ENCODE measurements around the gene FOXL1.

FOXL1 gene

GRCh38 chr16:86625029-86625428, 46.7 kb downstream of the FOXL1 start:
- Mint-ChIP-seq H3K9me3 (no peaks in the 10 kb centered on the region), H3K4me3 (no peak overlapping the region), H3K4me1 (peaks cover 32% of the 10 kb centered on the region), H3K27ac (no peak overlapping the region), H3K27me3 (ENCODE audit: low read depth, poor library complexity) (peaks cover 15% of the 10 kb centered on the region), H3K36me3 (ENCODE audit: low read depth) (no peaks in the 10 kb centered on the region)
- no peak for DNase-seq
- TF ChIP-seq CTCF (IDR thresholded peaks at IDR 0.05), result no peak

GRCh38 chr16:86625821-86626220, 47.5 kb downstream of the FOXL1 start:
- Mint-ChIP-seq H3K4me3 (no peak overlapping the region), H3K4me1 (peaks cover 39% of the 10 kb centered on the region), H3K36me3 (ENCODE audit: low read depth) (no peaks in the 10 kb centered on the region), H3K27me3 (ENCODE audit: low read depth, poor library complexity) (peaks cover 15% of the 10 kb centered on the region), H3K9me3 (no peaks in the 10 kb centered on the region), H3K27ac (no peak overlapping the region)
- DNase-seq, result no peak
- no peak for TF ChIP-seq CTCF (IDR thresholded peaks at IDR 0.05)

GRCh38 chr16:86626284-86626683, 47.9 kb downstream of the FOXL1 start:
- Mint-ChIP-seq H3K4me1 (peaks cover 44% of the 10 kb centered on the region), H3K4me3 (no peak overlapping the region), H3K36me3 (ENCODE audit: low read depth) (no peaks in the 10 kb centered on the region), H3K27me3 (ENCODE audit: low read depth, poor library complexity) (peaks cover 19% of the 10 kb centered on the region), H3K27ac (no peak overlapping the region), H3K9me3 (no peaks in the 10 kb centered on the region)
- no peak for DNase-seq
- no peak for TF ChIP-seq CTCF (IDR thresholded peaks at IDR 0.05)

- TF ChIP-seq CTCF (IDR thresholded peaks at IDR 0.05), result no peak
- Mint-ChIP-seq H3K4me3 (no peak overlapping the region), H3K27ac (no peak overlapping the region), H3K36me3 (ENCODE audit: low read depth) (no peaks in the 10 kb centered on the region), H3K27me3 (ENCODE audit: low read depth, poor library complexity) (peaks cover 22% of the 10 kb centered on the region), H3K4me1 (peaks cover 50% of the 10 kb centered on the region), H3K9me3 (no peaks in the 10 kb centered on the region)
- DNase-seq, result no peak
These were observed 48.6 kb downstream of the FOXL1 start for GRCh38 chr16:86626966-86627365.

GRCh38 chr16:86628614-86629013, 50.3 kb downstream of the FOXL1 start:
- DNase-seq, result no peak
- TF ChIP-seq CTCF (IDR thresholded peaks at IDR 0.05), result no peak
- Mint-ChIP-seq H3K36me3 (ENCODE audit: low read depth) (peaks cover 4% of the 10 kb centered on the region), H3K9me3 (no peaks in the 10 kb centered on the region), H3K27me3 (ENCODE audit: low read depth, poor library complexity) (peaks cover 13% of the 10 kb centered on the region), H3K27ac (no peak overlapping the region), H3K4me3 (no peak overlapping the region), H3K4me1 (peaks cover 39% of the 10 kb centered on the region)

- Mint-ChIP-seq H3K4me1 (peaks cover 43% of the 10 kb centered on the region), H3K9me3 (no peaks in the 10 kb centered on the region), H3K4me3 (no peak overlapping the region), H3K36me3 (ENCODE audit: low read depth) (peaks cover 4% of the 10 kb centered on the region), H3K27me3 (ENCODE audit: low read depth, poor library complexity) (peaks cover 10% of the 10 kb centered on the region), H3K27ac (no peak overlapping the region)
- DNase-seq, result no peak
- no peak for TF ChIP-seq CTCF (IDR thresholded peaks at IDR 0.05)
These were observed 52.1 kb downstream of the FOXL1 start for GRCh38 chr16:86630471-86630870.

All from nephron progenitor cell (in vitro differentiated cells).